Effector memory CD8-positive, alpha-beta T cell (primary cell): ENCODE results near the gene BUD23.
"Not testable (repeated sequence)": the region's sequence is repeated elsewhere in the genome, so short reads cannot be mapped to it uniquely, and the experiment has no call there.

Experiments used
- ATAC-seq: fragments of 150-1000 bp; cut with Tn5 transposase; replicated peaks from 2 replicates; pipeline ENCODE4 v1.10.0; 2021; ENCODE audit warnings: mild to moderate bottlenecking, moderate library complexity
- DNase-seq, 3 experiments: peaks; one replicate each; pipeline ENCODE4 v3.0.0; 2021
- H3K27ac Mint-ChIP-seq, 2 donors: one replicate each; pipeline ENCODE4 v1.8.0; 2022; ENCODE audit warnings: mild to moderate bottlenecking in 2 of 2, mixed read lengths in 2 of 2, moderate library complexity in 2 of 2
- H3K27me3 Mint-ChIP-seq, 2 donors: one replicate each; pipeline ENCODE4 v1.8.0; 2022; ENCODE audit warnings: mixed read lengths in 2 of 2
- H3K36me3 Mint-ChIP-seq: one replicate; pipeline ENCODE4 v1.8.0; 2022; ENCODE audit warnings: mild to moderate bottlenecking, moderate library complexity, mixed read lengths; ENCODE audit not compliant: insufficient read depth
- H3K4me1 Mint-ChIP-seq, 2 donors: one replicate each; pipeline ENCODE4 v1.8.0; 2022; ENCODE audit warnings: low read depth in 2 of 2, mixed read lengths in 2 of 2
- H3K4me3 Mint-ChIP-seq, 2 donors: one replicate each; pipeline ENCODE4 v1.8.0; 2022; ENCODE audit warnings: mild to moderate bottlenecking in 2 of 2, mixed read lengths in 2 of 2, moderate library complexity in 2 of 2
- H3K9me3 Mint-ChIP-seq, 2 donors: one replicate each; pipeline ENCODE4 v1.8.0; 2022; ENCODE audit warnings: mixed read lengths in 2 of 2

BUD23 gene

DNA sequence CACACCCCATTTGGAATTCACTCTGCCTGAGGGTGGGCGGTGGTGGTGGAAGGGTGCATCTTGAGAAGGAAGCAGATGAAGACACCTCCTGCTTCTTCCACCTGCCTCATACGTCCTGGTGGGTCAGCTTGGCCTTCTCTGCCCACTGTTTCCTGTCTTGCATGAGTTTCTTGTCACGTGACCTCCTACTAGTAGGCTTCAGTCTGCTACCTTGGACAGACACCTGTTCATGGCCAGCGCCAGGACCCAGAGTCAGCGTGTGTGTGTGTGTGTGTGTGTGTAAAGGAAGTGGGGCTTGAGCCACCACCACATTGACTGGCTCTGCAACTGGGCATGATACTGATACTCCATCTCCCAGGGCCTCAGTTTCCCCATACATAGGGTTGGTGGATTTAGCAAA, 32.9 kb upstream of the BUD23 start:
- peaks cover 74 to 86% of the 10 kb centered on the region in 2 donors for H3K27me3 Mint-ChIP-seq
- H3K4me3 Mint-ChIP-seq = no peak overlapping the region

GRCh38 chr7:73652541-73652949, 30.9 kb upstream of the BUD23 start:
- ATAC-seq (no peak), DNase-seq (no peak)
- Mint-ChIP-seq H3K4me3 (no peak overlapping the region), H3K9me3 (no peaks in the 10 kb centered on the region), H3K27ac (no peak overlapping the region), H3K36me3 (peaks cover 15% of the 10 kb centered on the region), H3K27me3 (peaks cover 55 to 67% of the 10 kb centered on the region in 2 donors), H3K4me1 (peaks cover 6 to 18% of the 10 kb centered on the region in 2 donors)

More for the DNA sequence above, 32.9 kb upstream of the BUD23 start:
- DNase-seq (no peak), ATAC-seq (no peak)
- H3K4me1 Mint-ChIP-seq = peaks cover 6 to 18% of the 10 kb centered on the region in 2 donors
- no peaks in the 10 kb centered on the region for H3K9me3 Mint-ChIP-seq
- H3K36me3 Mint-ChIP-seq = peaks cover 15% of the 10 kb centered on the region
- no peak overlapping the region for H3K27ac Mint-ChIP-seq

DNA sequence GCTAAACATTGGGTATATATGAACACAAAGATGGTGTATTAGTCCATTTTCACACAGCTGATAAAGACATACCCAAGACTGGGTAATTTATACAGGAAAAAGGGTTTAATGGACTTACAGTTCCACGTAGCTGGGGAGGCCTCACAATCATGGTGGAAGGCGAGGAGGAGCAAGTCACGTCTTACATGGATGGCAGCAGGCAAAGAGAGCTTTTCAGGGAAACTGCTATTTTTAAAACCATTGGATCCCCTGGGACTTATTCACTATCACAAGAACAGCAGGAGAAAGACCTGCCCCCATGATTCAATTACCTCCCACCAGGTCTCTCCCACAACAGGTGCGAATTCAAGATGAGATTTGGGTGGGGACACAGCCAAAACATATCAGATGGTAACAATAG, 28.1 kb upstream of the BUD23 start:
- H3K9me3 Mint-ChIP-seq, H3K4me3 Mint-ChIP-seq, H3K27ac Mint-ChIP-seq, ATAC-seq, H3K4me1 Mint-ChIP-seq, DNase-seq, H3K36me3 Mint-ChIP-seq: not testable (repeated sequence)
- H3K27me3 Mint-ChIP-seq = peaks cover 45 to 48% of the 10 kb centered on the region in 2 donors

DNA sequence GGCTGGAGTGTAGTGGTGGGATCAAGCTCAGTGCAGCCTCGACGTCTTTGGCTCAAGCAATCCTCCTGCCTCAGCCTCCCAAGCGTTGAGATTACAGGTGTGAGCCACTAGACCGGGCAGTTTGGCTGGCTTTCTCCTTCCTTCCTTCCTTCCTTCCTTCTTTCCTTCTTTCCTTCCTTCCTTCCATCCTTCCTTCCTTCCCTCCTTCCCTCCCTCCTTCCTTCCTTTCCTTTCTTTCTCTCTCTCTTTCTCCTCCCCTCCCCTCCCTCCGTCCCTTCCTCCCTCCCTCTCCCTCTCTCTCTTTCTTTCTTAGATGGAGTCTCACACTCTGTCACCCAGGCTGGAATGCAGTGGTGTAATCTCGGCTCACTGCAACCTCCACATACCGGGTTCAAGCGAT, 23.4 kb upstream of the BUD23 start:
- DNase-seq (no peak), ATAC-seq (no peak)
- Mint-ChIP-seq H3K4me3 (no peak overlapping the region), H3K4me1 (no peaks in the 10 kb centered on the region), H3K9me3 (peaks cover 0 to 5% of the 10 kb centered on the region in 2 donors), H3K27ac (no peak overlapping the region), H3K36me3 (no peaks in the 10 kb centered on the region), H3K27me3 (peaks cover 52 to 53% of the 10 kb centered on the region in 2 donors)

GRCh38 chr7:73660594-73660993, 22.8 kb upstream of the BUD23 start:
- not testable (repeated sequence) for H3K4me1 Mint-ChIP-seq, H3K27ac Mint-ChIP-seq, ATAC-seq, H3K4me3 Mint-ChIP-seq, DNase-seq, H3K9me3 Mint-ChIP-seq, H3K36me3 Mint-ChIP-seq
- peaks cover 47 to 53% of the 10 kb centered on the region in 2 donors for H3K27me3 Mint-ChIP-seq

DNA sequence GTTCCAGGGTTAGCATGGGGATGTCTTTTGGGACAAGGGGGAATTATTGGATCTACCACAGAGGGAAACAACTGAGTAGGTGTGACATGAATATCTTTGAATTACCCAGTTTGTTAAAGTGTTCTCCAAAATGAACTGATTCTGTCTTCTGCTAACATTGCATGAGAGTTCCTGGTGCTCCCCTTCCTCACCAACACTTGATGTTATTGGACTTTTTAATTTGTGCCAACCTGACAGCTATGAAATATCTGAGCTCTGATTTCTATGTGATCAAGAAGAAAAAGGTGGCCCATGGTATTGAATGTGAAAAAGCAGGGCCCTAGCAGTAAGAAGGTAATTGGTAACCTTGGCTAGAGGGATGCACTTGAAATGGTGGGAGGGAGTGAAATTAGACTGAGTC, 20.4 kb upstream of the BUD23 start:
- ATAC-seq (no peak), DNase-seq (no peak)
- Mint-ChIP-seq H3K27me3 (peaks cover 47 to 61% of the 10 kb centered on the region in 2 donors), H3K9me3 (peaks cover 0 to 5% of the 10 kb centered on the region in 2 donors), H3K4me1 (peaks cover 0 to 2% of the 10 kb centered on the region in 2 donors), H3K4me3 (no peak overlapping the region), H3K27ac (no peak overlapping the region), H3K36me3 (peaks cover 3% of the 10 kb centered on the region)

- peak within 1 kb of the TSS; percentile 44 to 62 for H3K27ac Mint-ChIP-seq
- peaks cover 0 to 5% of the 10 kb centered on the region in 2 donors for H3K9me3 Mint-ChIP-seq
- peak within 1 kb of the TSS; percentile 82 to 84 for H3K4me3 Mint-ChIP-seq
- peak; percentile 93 to 94 (median 94) for DNase-seq
- H3K4me1 Mint-ChIP-seq = peaks cover 6 to 7% of the 10 kb centered on the region in 2 donors
- peaks cover 23 to 66% of the 10 kb centered on the region in 2 donors for H3K27me3 Mint-ChIP-seq
- peak; percentile 91 for ATAC-seq
- peaks cover 3% of the 10 kb centered on the region for H3K36me3 Mint-ChIP-seq
Measured at GRCh38 chr7:73667344-73668102, 15.9 kb upstream of the BUD23 start, which contains the start of gene VPS37D. Gene VPS37D (plus strand): TSS chr7:73667831. CDS start chr7:73667959, 128 bp downstream.

- DNase-seq (no peak), ATAC-seq (no peak)
- Mint-ChIP-seq H3K27me3 (peaks cover 15 to 58% of the 10 kb centered on the region in 2 donors), H3K27ac (no peak overlapping the region), H3K36me3 (peaks cover 3% of the 10 kb centered on the region), H3K4me3 (peak overlapping the region; percentile 65 to 84), H3K4me1 (peaks cover 6 to 7% of the 10 kb centered on the region in 2 donors), H3K9me3 (peaks cover 0 to under 1% of the 10 kb centered on the region in 2 donors)
Measured at GRCh38 chr7:73668103-73668885, 15.1 kb upstream of the BUD23 start.

DNA sequence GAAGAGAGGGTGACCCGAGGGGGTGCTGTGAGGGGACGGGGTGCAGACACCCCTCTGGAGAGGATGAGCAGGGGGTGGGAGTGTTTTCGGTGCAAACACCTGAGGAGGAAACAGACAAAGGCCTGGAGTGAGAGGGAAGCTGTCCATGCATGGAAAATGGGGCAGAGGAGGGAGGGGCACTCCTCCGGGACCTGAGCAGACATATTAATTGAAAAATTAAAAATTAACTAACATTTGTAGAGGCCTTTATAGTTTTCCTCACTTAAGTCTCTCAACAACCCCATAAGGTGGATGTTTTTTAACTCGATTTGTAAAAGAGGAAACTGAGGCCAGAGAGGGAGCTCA, 14.5 kb upstream of the BUD23 start:
- DNase-seq (no peak), ATAC-seq (no peak)
- Mint-ChIP-seq H3K27me3 (peaks cover 9 to 53% of the 10 kb centered on the region in 2 donors), H3K36me3 (peaks cover 3% of the 10 kb centered on the region), H3K27ac (no peak overlapping the region), H3K9me3 (no peaks in the 10 kb centered on the region), H3K4me3 (peak overlapping the region; percentile 65 to 84), H3K4me1 (peaks cover 6 to 7% of the 10 kb centered on the region in 2 donors)

- no peak for ATAC-seq
- no peak overlapping the region for H3K4me3 Mint-ChIP-seq
- H3K9me3 Mint-ChIP-seq = no peaks in the 10 kb centered on the region
- H3K27me3 Mint-ChIP-seq = peaks cover 5 to 48% of the 10 kb centered on the region in 2 donors
- no peak overlapping the region for H3K27ac Mint-ChIP-seq
- no peak for DNase-seq
- H3K4me1 Mint-ChIP-seq = peaks cover 6 to 7% of the 10 kb centered on the region in 2 donors
- H3K36me3 Mint-ChIP-seq = peaks cover 3% of the 10 kb centered on the region
Measured at GRCh38 chr7:73669288-73669701, 14.1 kb upstream of the BUD23 start.

DNA sequence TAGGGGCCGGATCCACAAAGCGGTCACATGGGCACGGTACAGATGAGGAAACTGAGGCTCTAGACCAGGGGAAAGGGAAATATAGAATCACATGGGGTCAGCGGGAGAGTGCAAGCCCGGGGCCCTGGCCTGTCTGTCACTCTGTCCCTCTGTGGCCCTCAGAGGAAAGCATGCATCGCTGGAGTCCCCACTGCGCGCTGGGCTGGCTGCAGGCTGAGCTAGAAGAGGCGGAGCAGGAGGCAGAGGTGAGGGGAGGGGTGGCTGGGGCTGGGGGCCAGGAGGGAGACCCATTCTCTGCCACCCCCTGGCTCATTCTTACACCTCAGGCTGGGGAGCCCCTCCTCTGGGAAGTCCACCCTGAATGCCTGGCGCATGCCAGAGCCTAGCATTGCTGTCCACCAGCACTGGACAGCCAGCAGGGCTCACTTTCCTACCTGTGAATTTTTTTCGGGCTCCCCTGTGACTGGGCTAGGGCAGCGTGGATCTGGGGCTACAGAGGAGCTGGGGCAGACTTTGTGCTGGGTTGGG, 13.5 kb upstream of the BUD23 start:
- Mint-ChIP-seq H3K36me3 (peaks cover 3% of the 10 kb centered on the region), H3K9me3 (no peaks in the 10 kb centered on the region), H3K4me3 (no peak overlapping the region), H3K27me3 (peaks cover 0 to 42% of the 10 kb centered on the region in 2 donors), H3K27ac (no peak overlapping the region), H3K4me1 (peaks cover 6 to 7% of the 10 kb centered on the region in 2 donors)
- no peak for ATAC-seq
- no peak for DNase-seq

GRCh38 chr7:73671322-73671661, 12.1 kb upstream of the BUD23 start:
- DNase-seq (no peak), ATAC-seq (no peak)
- Mint-ChIP-seq H3K4me1 (peaks cover 6 to 7% of the 10 kb centered on the region in 2 donors), H3K9me3 (no peaks in the 10 kb centered on the region), H3K4me3 (no peak overlapping the region), H3K36me3 (peaks cover 3% of the 10 kb centered on the region), H3K27me3 (peaks cover 0 to 28% of the 10 kb centered on the region in 2 donors), H3K27ac (no peak overlapping the region)

DNA sequence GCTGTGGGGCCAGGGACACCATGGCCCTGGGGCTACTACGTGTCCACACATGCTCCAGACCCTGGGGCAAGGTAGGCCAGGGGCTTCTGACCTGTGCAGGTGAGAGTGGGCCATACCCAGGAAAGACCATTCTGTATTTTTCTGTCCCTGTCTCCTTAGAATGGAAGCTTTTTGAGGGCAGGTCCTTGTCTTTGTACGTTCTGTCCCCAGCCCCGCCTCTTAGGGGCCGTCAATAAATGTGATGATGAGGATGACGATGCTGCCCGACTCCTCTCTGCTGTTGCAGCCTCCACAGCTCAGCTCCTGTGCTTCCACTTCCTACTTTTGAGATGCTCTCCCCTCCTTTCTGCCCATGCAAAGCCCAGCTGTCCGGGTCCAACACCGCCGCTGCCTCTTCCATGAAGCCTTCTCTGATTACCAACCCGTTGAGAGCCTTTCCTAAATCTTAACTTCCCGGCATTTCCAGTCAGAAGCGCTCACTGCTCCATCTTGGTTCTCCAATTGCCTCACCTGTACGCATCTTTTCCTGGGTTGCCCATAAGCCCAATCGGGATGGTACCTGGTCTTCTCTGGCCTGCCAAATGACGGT, 11.4 kb upstream of the BUD23 start:
- peaks cover 3% of the 10 kb centered on the region for H3K36me3 Mint-ChIP-seq
- DNase-seq (no peak), ATAC-seq (no peak)
- no peak overlapping the region for H3K27ac Mint-ChIP-seq
- H3K27me3 Mint-ChIP-seq = peaks cover 0 to 26% of the 10 kb centered on the region in 2 donors
- H3K4me1 Mint-ChIP-seq = peaks cover 6 to 7% of the 10 kb centered on the region in 2 donors
- no peaks in the 10 kb centered on the region for H3K9me3 Mint-ChIP-seq
- H3K4me3 Mint-ChIP-seq = no peak overlapping the region
